ENCODE results near the gene OR7C1.

DNA sequence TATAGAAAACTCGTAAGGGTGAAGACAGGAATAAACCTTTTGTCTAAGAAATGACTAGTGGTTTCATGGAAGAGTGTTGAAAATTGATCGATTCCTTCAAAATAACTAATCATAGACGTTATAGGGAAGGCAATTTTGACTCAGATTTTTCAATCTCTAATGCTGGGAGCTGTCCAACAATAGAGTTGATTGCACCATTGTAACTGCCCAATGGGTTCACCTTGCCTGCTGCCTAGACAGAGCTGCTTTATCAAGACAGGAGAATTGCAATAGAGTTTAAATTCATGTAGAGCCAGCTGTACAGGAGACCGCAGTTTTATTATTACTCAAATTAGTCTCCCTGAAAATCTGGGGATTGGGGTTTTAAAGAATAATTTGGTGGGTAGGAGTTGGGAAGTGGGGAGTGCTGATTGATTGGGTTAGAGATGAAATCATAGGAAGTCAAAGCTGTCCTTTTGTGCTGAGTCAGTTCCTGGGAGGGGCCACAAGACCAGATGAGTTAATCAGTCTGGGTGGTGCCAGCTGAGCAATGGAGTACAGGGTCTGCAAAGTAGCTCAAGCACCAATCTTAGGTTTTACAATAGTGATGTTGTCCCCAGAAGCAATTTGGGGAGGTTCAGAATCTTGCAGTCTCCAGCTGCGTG is 39.8 kb downstream of the OR7C1 start:
- no peak for TF ChIP-seq TAF1 (IDR thresholded peaks at IDR 0.05; ENCODE audit: borderline replicate concordance, insufficient read depth, low read length)
- TF ChIP-seq POLR2AphosphoS5 (IDR thresholded peaks at IDR 0.05; ENCODE audit: low read depth, low read length), result no peak
- TF ChIP-seq, protein P1, sequence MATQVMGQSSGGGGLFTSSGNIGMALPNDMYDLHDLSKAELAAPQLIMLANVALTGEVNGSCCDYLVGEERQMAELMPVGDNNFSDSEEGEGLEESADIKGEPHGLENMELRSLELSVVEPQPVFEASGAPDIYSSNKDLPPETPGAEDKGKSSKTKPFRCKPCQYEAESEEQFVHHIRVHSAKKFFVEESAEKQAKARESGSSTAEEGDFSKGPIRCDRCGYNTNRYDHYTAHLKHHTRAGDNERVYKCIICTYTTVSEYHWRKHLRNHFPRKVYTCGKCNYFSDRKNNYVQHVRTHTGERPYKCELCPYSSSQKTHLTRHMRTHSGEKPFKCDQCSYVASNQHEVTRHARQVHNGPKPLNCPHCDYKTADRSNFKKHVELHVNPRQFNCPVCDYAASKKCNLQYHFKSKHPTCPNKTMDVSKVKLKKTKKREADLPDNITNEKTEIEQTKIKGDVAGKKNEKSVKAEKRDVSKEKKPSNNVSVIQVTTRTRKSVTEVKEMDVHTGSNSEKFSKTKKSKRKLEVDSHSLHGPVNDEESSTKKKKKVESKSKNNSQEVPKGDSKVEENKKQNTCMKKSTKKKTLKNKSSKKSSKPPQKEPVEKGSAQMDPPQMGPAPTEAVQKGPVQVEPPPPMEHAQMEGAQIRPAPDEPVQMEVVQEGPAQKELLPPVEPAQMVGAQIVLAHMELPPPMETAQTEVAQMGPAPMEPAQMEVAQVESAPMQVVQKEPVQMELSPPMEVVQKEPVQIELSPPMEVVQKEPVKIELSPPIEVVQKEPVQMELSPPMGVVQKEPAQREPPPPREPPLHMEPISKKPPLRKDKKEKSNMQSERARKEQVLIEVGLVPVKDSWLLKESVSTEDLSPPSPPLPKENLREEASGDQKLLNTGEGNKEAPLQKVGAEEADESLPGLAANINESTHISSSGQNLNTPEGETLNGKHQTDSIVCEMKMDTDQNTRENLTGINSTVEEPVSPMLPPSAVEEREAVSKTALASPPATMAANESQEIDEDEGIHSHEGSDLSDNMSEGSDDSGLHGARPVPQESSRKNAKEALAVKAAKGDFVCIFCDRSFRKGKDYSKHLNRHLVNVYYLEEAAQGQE (IDR thresholded peaks at IDR 0.05; ENCODE audit: insufficient read depth in 1 of 2, low read depth in 2 of 2, low read length in 2 of 2), result peak in 1 of 2 experiments; percentile 82; a peak in 2 of 4 replicates
